ENCODE data around the gene SPATA9.
"Not testable (repeated sequence)": the region's sequence is repeated elsewhere in the genome, so short reads cannot be mapped to it uniquely, and the experiment has no call there.

Gene SPATA9

DNA sequence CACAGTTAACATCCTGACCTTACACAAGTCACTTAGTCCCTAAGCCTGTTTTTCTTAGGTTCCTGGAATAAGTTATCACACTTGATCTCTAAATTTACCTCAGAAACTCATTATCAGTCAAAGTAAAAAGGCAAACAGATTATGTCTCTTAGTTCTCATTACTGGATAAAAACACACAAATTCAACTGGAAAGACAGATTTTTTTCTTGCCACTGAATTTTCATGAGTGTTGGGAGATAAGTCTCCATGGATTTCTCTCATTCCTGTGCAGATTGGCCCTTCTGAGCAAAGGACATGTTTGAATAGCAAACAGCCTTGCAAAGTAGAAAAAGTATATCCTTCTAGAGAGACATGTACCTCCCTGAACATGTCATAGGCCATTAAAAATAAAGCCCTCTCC, 10.2 kb downstream of the SPATA9 start:
- DNase-seq, result no peak

DNA sequence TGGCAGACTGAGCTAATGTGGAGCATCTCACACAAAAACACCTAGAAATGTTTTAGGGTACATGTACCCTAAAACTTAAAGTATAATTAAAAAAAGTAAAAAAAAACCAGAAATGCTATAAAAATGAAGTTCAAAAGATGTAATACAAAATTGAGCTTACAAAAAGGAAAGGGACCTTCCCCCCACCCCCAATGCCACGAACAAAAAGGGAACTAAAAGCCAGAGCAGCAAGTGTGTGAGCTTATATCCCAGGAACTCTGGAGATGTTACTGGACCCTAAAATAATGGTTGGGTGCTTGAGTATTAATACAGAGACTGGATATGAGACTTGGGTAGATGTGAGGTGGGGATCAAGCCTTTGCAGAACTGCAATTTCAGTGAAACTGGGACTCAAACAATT, 11.0 kb downstream of the SPATA9 start:
- DNase-seq, result no peak

DNA sequence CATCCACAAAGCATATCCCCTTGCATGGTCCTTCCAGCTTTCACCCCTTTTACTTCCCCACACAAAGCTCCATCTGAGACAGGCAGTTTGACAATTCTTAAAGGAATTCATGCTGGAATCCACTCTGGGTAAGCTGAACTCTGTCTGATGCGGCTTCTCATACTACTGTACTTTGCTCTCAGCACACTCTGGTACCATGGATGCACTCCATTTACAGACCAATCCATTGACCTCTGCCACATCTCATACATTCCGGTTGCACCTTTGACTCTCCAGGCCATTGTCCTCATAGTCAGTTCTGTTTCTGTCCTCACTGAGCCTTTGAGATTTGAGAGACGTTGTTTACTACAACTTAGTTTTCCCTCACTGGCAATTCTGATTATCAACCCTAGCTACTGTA, 12.2 kb downstream of the SPATA9 start:
- DNase-seq, result no peak

DNA sequence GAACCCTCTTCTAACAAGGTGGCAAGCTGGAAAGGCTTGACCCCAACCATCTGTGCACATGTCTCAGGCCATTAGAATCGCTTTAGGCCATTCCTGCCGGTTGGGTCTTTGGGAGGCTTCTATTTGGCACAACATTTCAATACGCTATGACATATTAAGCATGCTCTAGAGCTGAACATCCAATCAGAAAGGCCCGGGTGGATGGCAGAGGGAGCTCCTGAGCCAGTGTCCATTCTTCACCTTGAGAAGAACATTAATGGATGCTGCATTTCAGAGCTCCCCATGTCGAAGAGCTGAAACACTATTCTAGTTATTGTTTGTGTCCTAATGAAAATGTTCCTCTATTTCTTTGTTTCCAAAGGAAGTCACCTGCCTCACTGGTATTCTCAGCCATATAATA, 12.8 kb downstream of the SPATA9 start:
- no peak for DNase-seq

DNA sequence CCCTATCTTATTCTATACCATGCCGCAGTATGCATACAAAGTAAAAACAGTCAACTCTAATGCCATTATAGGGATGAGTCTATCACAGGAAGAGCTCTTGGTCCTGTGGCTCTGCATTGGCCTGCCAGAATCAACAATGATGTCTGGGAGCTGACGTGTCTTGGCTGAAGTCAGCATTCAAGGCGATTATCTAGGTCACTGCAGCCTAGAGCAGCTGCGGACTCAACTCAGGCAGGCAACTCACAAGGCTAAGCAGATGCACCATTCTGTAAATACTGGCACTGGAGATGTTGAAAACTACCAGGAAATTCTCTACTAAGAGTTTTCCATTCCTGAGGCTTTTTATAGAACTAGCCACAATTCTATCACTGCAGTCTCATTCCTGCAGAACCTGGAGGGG, 13.3 kb downstream of the SPATA9 start:
- no peak for DNase-seq

DNA sequence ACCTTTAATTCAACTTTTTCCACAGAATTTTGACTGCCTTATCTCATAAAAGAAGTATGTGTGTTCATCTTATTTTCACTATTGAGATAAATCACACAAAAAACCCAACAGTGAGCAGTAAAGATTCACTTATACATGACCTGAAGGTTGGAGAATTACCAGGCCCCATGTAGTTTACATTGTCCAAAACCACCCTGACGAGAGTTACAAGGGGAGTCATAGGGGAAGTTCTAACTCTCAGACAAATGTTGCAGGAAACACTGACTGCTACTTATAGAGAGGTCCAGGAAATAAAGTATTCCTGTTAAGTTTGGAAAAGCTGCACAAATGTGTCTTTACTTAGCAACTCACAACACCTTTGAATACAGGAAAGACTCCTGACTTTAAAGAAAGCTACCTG, 14.1 kb downstream of the SPATA9 start:
- no peak for DNase-seq

DNA sequence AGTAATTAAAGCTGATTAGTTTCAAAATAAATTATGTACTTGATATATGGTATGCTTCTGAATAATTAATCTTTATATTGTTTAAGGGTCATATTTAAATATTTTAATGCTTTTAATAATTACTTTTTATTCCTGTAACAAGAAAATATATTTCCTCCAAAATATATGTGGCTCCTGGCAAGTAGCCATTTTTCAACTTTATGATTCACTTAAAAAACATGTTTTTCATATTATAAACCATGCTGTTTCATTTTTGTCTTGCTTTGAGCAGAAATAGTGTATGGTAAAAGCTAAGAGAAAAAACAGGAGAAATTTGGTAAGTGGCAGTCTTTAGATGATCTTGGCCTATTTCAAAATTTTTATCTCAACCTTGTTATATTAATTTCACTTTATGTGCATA, 14.6 kb downstream of the SPATA9 start:
- no peak for DNase-seq

DNA sequence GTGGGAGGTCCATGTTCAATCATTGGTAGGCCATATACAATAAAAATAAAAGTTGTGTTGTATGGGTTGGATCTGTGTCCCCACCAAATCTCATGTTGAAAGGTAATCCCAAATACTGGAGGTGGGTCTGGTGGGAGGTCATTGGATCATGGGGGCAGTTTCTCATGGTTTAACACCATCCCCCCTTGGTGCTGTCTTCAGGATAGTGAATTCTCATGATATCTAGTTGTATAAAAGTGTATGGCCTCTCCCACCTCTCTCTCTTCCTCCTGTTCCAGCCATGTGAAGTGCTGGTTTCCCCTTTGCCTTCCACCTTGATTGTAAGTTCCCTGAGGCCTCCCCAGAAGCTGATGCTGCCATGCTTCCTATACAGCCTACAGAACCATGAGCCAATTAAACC, 15.1 kb downstream of the SPATA9 start:
- DNase-seq, result no peak

DNA sequence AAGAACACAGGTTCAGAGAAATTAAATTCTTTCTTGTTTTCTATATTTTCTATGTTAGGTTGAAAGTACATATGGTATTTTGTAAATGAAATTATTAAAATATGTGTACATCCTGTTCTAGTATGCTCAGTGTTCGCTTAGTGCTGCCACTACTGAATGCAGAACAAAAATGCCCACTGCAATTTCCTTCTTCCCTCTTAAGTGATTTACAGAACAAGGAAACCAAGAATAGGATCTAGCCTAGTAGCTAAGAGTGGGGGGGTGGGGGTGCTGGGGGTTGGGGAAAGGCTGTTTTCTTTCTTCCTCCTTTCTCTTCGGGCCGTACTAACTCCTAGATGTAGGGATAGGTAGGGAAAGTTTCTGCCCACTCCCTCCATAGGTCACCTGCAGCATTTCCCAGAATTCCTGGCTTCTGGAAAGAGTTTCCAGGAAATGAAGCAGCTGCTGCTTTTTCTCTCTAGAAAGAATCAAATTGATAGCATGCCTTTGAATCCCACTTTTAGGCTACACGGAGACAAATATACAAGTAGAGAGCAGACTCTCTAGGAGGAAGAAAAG, 15.7 kb downstream of the SPATA9 start:
- DNase-seq, result no peak

DNA sequence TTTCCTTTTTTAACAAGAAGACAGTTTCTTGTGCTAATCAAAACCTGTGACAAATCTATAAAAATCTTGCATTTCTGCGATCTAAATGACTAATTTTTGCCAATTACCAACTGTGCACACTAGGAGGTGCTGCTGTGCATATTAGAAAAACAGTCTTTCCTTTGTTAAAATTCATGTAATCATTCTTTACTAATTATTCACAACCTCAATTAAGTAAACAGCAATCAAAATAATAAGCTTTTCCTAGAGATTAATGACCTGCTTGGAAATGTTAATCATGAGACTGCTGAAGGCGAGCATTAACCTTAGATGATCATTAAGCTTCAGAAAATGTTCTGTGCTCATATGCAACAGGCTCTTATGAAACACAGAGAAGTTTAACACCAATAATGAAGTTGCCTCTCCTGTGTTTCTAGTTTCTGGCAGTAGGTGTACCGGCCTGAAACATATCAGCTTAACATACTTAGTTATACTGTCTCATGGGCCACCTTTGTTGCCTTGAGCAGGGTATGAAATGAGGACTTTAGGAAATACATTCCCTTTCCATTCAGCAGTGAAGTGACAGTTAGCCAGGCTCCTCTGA, 18.5 kb downstream of the SPATA9 start:
- peak; percentile 26 to 38 for DNase-seq

DNA sequence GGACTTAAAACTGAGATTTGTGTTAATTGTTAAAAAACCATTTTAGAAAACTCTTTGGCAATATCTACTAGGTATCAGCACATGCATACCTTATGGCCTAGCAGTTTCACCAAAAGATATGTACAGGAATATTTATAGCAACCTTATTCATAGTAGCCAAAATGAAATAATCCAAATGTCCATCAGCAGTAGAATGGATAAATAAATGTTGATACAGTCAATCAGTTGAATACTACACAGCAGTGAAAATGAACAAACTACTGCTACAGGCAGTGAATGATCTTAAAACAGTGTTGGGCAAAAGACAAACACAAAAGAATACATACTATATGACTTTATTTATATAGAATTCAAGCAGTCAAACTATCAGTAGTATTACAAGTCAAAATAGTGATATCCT, 19.8 kb downstream of the SPATA9 start:
- no peak for DNase-seq

DNA sequence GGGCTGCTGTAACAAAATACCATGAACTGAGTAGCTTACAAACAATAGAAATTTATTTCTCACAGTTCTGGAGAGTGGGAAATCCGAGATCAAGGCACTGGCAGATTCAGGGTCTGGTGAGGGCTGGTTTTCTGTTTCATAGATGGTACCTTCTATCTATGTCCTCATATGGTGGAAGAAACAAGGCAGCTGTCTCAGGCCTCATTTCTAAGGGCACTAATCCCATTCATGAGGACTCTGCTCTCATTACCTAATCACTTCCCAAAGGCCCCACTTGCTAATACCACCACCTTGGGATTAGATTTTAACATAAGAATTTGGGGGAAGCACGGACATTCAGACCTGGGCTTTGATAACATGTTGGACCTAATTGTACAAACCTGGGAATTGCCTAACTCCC, 22.7 kb downstream of the SPATA9 start:
- DNase-seq, result no peak

DNA sequence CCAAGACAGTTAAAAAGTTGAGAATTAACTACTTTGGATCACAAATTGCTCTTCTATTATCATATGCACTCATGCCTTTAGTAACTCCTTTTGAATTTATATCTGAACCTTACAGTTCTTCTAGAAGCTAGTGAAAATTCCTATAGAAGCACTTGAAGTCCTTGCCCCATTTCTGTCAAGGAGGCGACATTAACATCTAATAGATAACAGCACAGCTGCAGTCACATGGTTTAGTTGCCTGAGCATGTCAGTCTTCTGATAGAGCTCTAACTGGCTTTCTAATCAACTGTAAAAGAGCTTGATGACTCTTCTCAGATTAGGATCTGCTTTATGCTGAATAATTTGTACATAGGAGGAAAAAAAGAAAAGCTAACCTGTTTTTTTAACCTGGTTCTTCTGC, 27.2 kb downstream of the SPATA9 start:
- DNase-seq, result no peak

DNA sequence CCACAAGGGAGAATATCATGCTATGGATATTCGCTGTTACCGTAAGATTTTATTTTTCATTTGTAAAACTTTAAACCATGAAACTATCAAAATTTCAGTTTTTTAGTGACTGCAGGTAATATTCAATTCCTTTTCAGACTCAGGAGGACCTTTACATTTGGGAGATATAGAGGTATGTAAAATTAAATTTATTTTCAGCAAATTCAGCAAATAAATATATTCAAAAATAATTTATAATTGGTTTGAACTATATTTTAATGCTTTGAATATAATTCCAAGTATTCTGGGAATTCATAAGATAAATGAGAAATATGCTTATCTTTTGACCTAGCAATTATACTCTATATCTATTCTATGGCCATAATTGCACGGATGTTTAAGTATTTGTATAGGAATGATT, 28.6 kb downstream of the SPATA9 start:
- DNase-seq, result no peak

DNA sequence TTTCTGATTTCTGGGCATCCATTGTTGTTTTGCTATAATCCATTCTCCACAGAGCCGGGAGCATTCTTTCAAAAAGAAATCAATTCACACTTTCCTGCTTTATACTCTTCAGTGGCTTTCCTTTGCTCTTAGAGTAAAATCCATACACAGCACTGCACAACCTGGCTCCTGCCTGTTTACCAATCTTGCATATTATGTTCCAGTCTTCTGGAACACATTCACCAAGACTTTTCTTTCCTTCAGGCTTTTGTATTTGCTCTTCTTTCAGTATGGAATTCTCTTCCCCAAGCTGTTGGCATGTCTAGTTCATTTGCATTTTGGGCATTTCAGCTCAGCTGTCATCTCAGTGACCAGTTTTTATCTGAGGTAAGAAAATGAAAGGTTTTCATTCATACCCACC, 29.9 kb downstream of the SPATA9 start:
- no peak for DNase-seq

DNA sequence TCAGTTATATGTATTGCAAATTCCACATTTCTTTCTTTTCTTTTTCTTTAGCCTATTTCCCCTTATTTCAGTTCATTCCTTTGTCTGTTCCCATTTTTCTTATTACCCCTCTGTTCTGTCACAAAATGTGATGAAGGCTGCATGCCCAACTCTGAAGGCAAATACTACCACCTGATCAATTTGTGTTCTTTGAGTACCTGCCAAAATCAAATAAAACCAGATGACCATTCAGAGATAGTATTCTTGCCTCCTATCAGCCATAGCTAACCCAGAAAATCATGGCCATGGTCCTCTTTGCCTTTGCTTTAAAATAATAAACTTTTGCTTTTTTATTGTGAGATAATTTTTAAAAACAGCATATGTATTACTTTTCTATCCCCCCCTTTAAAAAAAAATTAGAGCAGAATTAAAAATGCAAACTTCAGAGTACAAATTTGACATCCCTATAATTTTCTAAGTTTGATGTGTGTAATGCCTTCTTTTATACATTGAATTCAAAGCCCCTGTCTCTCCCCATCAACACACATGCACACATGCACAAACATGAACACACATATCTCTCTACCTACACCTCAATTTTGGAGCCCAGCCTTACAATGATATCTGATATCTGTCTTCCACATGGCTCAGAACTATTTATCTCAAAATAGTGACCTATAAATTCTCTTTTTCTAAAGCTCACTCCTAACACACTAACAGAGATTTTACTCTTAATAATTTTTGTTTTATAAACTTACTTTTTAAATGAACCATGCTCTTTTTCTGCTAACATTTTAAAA, 32.8 kb downstream of the SPATA9 start:
- no peak for DNase-seq

DNA sequence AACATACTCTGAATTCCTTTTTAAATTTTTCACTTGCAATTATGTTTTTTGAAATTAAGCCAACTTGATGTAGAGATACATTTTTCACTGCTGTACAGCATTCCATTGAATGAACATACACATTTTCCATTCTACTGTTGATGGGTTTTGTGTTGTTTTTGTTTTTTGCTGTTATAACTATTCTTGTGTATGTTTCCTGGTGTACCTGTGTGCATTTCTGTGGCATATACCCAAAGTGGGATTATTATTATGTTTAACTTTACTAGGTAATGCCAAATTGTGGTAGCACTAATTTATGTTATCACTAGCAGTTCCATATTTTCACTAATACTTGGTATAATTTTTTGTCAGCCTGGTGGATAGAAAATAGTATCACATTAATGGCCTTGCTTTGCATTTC, 33.5 kb downstream of the SPATA9 start:
- no peak for DNase-seq

DNA sequence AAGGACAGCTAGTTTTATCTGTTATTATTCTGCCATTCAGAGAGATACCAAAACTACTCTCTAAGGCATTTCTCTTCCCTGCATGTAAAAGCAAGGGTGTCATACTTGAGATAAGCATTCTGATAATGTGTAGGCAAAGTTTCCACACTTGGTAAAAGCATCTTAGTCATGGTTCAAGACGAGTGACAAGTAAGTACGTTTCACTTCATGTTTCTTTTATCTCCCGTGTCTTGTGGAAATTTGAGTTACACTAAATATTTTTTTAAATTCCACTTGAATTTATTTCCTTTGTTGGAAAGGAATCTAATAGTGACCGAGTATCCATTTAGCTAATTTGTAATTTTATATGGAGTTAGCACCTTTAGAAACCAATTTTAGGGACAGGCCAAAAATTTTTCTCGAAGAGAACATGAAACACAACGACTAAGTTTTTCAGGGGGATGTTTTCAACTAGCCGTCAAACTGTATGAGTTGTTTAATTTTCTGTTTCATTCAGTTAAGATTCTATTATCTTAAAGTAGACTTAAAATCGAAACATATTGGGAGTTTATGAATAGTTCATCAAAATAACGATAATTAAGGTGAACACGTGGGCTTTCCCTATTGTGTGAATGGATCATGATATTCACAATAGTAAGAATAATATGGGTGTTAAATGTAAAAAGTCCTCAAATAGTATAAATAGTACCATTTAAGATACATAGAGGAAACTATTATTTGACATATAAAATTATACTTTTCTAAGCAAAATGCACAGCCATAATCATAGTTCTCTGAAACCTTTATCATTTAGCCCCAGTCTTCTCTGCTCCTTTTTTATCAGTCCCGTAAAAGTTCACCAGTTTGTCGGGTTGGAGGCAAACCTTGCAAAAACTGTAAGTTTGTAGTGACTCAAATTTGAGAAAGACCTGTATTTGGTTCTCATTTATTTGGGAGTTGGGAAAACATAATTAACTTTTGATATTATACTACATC, 34.6 kb downstream of the SPATA9 start:
- no peak for DNase-seq

DNA sequence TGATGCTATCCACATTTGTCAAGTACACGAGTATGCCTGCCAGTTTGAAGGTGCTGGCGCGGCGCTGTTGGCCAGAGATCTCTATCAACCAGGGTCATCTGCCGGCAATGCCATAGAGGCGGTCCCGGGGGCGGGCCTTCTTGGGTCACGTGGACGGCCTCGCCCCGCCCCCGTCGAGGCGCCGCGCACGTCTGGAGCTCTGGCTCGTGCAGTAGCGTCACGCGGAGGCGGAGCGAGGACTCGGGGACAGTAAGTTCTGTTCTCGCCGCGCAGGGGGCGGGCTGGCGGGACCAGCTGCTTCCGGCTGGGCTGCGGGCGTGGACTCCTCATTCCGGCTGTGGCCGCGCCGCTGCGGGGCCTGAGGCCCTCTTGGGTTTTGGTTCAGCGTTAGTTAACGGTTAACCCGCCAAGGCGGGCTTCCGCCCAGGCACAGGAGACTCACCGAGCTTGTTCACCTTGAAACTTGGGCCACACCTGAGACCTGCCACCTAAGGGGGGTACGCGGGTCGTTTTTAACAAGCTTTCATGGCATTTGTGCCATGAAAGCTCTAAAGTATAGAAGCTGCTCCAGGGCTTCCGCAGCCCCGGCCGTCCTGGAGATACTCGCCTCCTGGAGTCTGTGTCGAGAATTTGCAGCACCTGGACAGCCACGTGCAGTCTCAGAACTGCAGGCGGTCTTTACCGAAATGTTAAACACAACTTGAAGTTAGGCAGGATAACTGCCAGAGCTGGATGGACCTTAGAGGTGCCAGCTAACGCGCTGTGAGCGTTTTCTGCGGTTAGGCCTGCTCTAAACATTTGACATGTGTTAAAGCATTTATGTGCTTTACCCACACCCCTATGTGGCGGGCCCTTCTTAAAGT, 36.0 kb downstream of the SPATA9 start, which contains the start of gene RFESD:
Gene RFESD (plus strand): TSS at position 209 of the 863 bp plus-strand sequence. CDS start 5,495 bp downstream, outside the sequence.
- peak; percentile 97 to 98 for DNase-seq

DNA sequence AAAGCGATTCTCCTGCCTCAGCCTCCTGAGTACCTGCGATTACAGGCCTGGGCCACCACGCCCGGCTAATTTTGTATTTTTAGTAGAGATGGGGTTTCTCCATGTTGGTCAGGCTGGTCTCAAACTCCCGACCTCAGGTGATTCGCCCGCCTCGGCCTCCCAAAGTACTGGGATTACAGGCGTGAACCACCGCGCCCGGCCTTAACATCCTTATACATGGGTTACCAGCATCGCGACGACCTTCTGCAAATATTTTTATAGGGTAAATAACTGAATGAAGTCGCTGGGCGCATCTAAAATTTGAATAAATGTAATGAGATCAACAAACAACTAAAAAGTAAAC, 36.6 kb downstream of the SPATA9 start:
- DNase-seq, result not testable (repeated sequence)

DNA sequence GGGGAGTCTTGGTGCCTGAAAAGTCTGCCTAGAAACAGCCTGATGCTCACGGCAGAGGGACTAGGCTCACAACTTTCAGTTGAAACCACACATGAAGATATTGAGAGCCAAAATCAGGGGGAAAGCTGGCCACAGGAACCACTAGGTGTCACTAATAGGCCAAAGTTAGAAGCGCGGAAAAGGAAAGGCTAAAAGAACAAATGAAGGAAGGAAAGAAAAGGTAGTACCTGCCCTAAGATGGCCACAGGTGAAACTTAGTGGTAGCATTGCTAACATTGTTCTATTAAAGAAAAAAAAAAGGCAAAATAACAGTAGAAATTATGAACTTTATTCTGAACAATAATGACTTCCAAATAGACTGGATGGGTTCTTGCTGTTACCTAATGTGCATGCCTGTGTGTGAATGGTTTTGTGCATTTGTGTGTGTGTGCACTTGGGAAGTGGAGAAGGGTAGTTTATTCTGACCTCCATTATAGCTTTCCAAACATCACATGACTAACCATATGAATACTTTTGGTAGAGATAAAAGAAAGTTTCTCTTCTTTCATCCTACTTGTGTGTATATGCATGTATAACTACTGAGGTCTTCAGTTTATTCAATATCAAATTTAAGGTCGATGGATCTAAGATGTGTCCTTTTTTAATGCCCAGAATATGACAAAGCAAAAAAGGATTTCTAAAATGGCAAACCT, 38.3 kb downstream of the SPATA9 start:
- DNase-seq, result peak; percentile 49 to 58

DNA sequence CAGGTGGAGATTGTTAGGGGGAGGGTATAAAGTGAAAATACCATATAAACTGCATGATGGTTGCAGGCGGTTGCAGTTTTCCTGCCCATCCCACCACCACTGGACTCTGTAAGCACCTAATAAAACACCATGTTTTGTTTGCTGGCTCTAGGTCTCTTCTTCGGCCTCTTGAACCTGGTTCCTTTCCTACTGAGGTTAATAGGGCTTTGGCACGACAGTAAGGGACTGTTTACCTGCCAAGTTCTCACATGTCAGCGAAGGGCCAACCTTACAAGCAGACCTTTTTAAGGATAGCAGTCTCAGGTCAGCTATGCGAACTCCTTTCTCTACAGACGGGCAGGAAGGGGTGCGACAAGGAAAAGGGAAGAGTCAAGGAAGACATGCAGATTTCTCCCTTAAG, 39.6 kb downstream of the SPATA9 start:
- DNase-seq, result no peak

All from activated CD4-positive, alpha-beta T cell treated with anti-CD3 and anti-CD28 coated beads, Interleukin-2, amount 50 U/mL, for 48 hours (primary cell).